K562 (cell line): ENCODE results near the gene GART. TPM values are rescaled to one million over a fixed set of nuclear protein-coding genes. Genes with fewer than 3 reads are reported as not detected.

Experiments used
- FIP1L1 ChIP-seq: fragments of 200-400 bp; formaldehyde crosslinking; IDR thresholded peaks from 2 replicates; pipeline ENCODE4 v1.6.1; 2018; ENCODE audit warnings: mild to moderate bottlenecking, low read depth, low read length; ENCODE audit not compliant: poor library complexity, severe bottlenecking
- HDAC8 ChIP-seq: fragments of 450-650 bp; IDR thresholded peaks from 2 replicates; pipeline ENCODE4 v1.6.1; 2016; ENCODE audit warnings: mild to moderate bottlenecking, missing genetic modification characterization, moderate library complexity, missing compliant biosample characterization
- KAT7 ChIP-seq: sonication (generic); formaldehyde crosslinking; IDR thresholded peaks from 2 replicates; pipeline ENCODE4 v1.8.0; 2022; ENCODE audit warnings: missing genetic modification reagents, mild to moderate bottlenecking, borderline replicate concordance
- PCBP1 ChIP-seq: fragments of 200-400 bp; formaldehyde crosslinking; IDR thresholded peaks from 2 replicates; pipeline ENCODE4 v1.6.1; 2018; ENCODE audit warnings: mild to moderate bottlenecking, low read depth, low read length; ENCODE audit not compliant: poor library complexity, severe bottlenecking
- RNF2 ChIP-seq: sonication (generic); IDR thresholded peaks from 2 replicates; pipeline ENCODE4 v1.6.1; 2016
- SP1 ChIP-seq: sonication (generic); formaldehyde crosslinking; IDR thresholded peaks from 2 replicates; pipeline ENCODE4 v1.8.1; 2022; ENCODE audit warnings: mild to moderate bottlenecking, missing genetic modification reagents
- TFAM ChIP-seq: fragments of 250-450 bp; sonication (Bioruptor Pico); conservative IDR thresholded peaks from 2 replicates; pipeline ENCODE4 v1.5.0; 2021; ENCODE audit warnings: mild to moderate bottlenecking, moderate library complexity
- polyA plus RNA-seq, 8 experiments: library from polyadenylated mRNA; depleted of rRNA in 4 of 8; stranded (reverse) in 5 of 8; unstranded in 3 of 8; fragments of >200 nt; fragmentation: Nextera tagmentation in 2 of 8; fragmentation: Illumina TruSeq in 1 of 8; extraction: Ambion mirVana in 2 of 8; extraction: Trizol in 1 of 8; gene quantifications; 2 replicates each; pipeline versions ENCODE4 v1.2.1 to v1.2.3, GENCODE V29; 2011 to 2014; ENCODE audit warnings: inconsistent platforms in 1 of 8, missing spikeins in 1 of 8
- total RNA-seq, 7 experiments: library from RNA; depleted of rRNA in 6 of 7; stranded (reverse); fragments of >200 nt in 6 of 7; fragmentation: Illumina TruSeq in 2 of 7; extraction: Trizol in 2 of 7; gene quantifications; 2 replicates each; pipeline versions ENCODE4 v1.2.1 to v1.2.3, GENCODE V29; 2011 to 2021; ENCODE audit warnings: low replicate concordance in 1 of 7
- TF ChIP-seq, protein P1 (sequence below): fragments of 450-650 bp; conservative IDR thresholded peaks from 2 replicates; pipeline ENCODE4 v1.6.1; 2016; ENCODE audit warnings: missing genetic modification characterization, low read depth, mild to moderate bottlenecking, missing compliant biosample characterization, moderate library complexity
- TF ChIP-seq, protein P2 (sequence below): fragments of 250-450 bp; sonication (Bioruptor Pico); IDR thresholded peaks from 2 replicates; pipeline ENCODE4 v1.6.1; 2021; ENCODE audit warnings: mild to moderate bottlenecking
- TF ChIP-seq, protein P3 (sequence below), 2 experiments: fragments of 450-650 bp in 1 of 2; sonication (generic) in 1 of 2; formaldehyde crosslinking in 1 of 2; IDR thresholded peaks; 2 replicates each; pipeline versions ENCODE4 v1.7.1 to v1.9.0; 2016 to 2022; ENCODE audit warnings: inconsistent platforms in 1 of 2, mild to moderate bottlenecking in 1 of 2, missing genetic modification reagents in 1 of 2

GART gene
- total and polyA plus RNA-seq, 9 of the 15 experiments (the other 6 are each of a cell fraction or from before 2014, with no cell fraction given), result 141 to 429 (median 349) TPM

DNA sequence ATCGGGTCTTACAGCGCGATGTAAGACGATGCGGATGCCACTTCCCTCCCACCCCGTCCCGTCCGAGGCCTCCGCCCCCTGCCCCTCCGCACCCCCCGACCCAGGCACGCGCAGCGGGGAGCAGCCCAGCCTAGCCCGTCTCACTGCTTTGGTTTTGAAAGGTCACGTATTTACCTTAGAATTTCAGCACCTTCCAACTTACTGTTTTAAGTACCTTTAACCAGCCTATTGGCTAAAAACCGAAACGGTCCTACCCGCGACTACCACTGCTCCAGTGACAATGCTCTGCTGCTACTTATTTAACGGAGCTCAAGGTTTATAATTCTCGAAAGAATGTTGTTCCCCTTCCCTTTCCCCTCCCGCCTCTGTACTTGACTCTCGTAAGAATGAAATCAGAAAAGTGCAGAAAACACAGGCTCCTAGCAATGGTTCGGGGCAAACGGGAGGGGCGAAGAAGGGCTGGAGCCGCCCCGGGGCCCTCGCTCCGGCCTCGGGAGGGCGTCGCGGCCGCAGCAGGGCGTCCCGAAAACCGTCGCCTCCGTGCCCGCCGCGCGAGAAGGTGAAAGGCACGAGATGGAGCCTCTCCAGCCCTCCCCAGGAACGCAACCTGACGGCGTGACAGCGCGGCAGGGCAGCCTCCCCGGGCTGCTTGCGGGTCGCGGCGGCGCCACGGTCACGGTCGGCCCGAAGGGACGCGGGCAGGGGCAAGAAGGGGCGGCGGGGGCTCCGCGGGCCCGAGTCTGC is 62.8 kb downstream of the GART start (continued):
- TF ChIP-seq, protein P1, sequence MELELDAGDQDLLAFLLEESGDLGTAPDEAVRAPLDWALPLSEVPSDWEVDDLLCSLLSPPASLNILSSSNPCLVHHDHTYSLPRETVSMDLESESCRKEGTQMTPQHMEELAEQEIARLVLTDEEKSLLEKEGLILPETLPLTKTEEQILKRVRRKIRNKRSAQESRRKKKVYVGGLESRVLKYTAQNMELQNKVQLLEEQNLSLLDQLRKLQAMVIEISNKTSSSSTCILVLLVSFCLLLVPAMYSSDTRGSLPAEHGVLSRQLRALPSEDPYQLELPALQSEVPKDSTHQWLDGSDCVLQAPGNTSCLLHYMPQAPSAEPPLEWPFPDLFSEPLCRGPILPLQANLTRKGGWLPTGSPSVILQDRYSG (tag), result 0 out of 2 replicates have a peak, but pooled peaks have one; percentile 39
- peak; percentile 76; the same call in 1 of the 2 replicates for TF ChIP-seq HDAC8 (tag)
- TF ChIP-seq TFAM (CRISPR knock-in tag), result no peak
- TF ChIP-seq, protein P2, sequence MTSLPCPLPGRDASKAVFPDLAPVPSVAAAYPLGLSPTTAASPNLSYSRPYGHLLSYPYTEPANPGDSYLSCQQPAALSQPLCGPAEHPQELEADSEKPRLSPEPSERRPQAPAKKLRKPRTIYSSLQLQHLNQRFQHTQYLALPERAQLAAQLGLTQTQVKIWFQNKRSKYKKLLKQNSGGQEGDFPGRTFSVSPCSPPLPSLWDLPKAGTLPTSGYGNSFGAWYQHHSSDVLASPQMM (CRISPR knock-in tag), result no peak
- TF ChIP-seq, protein P3, sequence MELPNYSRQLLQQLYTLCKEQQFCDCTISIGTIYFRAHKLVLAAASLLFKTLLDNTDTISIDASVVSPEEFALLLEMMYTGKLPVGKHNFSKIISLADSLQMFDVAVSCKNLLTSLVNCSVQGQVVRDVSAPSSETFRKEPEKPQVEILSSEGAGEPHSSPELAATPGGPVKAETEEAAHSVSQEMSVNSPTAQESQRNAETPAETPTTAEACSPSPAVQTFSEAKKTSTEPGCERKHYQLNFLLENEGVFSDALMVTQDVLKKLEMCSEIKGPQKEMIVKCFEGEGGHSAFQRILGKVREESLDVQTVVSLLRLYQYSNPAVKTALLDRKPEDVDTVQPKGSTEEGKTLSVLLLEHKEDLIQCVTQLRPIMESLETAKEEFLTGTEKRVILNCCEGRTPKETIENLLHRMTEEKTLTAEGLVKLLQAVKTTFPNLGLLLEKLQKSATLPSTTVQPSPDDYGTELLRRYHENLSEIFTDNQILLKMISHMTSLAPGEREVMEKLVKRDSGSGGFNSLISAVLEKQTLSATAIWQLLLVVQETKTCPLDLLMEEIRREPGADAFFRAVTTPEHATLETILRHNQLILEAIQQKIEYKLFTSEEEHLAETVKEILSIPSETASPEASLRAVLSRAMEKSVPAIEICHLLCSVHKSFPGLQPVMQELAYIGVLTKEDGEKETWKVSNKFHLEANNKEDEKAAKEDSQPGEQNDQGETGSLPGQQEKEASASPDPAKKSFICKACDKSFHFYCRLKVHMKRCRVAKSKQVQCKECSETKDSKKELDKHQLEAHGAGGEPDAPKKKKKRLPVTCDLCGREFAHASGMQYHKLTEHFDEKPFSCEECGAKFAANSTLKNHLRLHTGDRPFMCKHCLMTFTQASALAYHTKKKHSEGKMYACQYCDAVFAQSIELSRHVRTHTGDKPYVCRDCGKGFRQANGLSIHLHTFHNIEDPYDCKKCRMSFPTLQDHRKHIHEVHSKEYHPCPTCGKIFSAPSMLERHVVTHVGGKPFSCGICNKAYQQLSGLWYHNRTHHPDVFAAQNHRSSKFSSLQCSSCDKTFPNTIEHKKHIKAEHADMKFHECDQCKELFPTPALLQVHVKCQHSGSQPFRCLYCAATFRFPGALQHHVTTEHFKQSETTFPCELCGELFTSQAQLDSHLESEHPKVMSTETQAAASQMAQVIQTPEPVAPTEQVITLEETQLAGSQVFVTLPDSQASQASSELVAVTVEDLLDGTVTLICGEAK (IDR thresholded peaks at IDR 0.05), result 0 out of 2 replicates have a peak, but pooled peaks have one; percentile 11
- TF ChIP-seq, protein P3 (CRISPR knock-in tag; IDR thresholded peaks at IDR 0.05), result no peak
- TF ChIP-seq PCBP1, result peak; percentile 89
- peak; percentile 31; the same call in 1 of the 2 replicates for TF ChIP-seq SP1 (CRISPR knock-in tag)
- TF ChIP-seq RNF2, result 0 out of 2 replicates have a peak, but pooled peaks have one; percentile 44
- TF ChIP-seq KAT7 (CRISPR knock-in tag), result 0 out of 2 replicates have a peak, but pooled peaks have one; percentile 60
- peak; percentile 49 for TF ChIP-seq FIP1L1
